ENCODE results near the gene SMARCD2.
"Not testable (repeated sequence)": the region's sequence is repeated elsewhere in the genome, so short reads cannot be mapped to it uniquely, and the experiment has no call there.

The SMARCD2 gene

DNA sequence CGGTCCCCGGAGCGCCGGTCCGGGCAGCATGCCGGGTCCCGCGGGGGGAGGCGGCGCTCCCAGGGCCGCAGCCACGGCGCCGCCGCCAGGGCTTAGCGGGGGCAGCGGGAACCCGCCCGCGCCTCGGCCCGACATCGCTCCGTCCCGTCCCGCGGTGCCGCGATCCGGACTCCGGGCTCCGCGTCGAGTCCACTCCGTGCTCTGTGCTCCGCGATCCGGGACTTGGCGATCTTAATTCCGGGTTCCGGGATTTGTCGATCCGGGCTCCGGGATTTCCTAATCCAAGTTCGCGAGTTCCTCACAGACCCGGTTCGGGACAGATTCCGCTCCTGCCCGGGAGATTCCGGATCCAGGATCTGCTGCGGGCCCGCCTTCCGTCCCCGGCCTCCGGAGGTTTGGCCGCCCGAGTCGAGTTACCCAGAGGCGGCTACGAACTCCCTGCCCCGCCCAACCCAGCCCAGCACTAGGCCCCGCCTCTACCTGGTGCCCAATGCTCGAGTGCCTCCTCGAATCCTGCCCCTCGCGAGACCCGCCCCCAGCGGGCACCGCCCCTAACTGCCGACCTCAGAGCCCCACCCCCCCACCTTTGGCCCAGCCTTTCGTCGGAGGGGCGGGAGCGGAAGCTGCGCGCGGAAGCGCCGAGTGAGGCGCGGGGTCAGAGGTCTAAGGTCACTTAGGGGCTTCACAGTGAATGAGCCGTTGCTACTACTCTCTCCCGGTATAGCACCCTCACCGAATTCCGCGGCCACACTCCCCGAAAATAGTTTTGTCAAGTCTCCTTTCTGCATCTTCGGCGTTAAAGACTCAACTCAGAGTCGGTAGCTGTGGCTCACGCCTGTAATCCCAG is at the start of gene SMARCD2:
TSS of gene SMARCD2 (minus strand) at position 146 of the 847 bp plus-strand sequence. CDS start at position 135, 11 bp downstream.
- peak; percentile 98 for DNase-seq
- in situ Hi-C loops (cut with HindIII; ENCODE audit: low pct_ligation_motif_present, low sequenced_read_pairs), result no loop called here
- TF ChIP-seq, protein P1, sequence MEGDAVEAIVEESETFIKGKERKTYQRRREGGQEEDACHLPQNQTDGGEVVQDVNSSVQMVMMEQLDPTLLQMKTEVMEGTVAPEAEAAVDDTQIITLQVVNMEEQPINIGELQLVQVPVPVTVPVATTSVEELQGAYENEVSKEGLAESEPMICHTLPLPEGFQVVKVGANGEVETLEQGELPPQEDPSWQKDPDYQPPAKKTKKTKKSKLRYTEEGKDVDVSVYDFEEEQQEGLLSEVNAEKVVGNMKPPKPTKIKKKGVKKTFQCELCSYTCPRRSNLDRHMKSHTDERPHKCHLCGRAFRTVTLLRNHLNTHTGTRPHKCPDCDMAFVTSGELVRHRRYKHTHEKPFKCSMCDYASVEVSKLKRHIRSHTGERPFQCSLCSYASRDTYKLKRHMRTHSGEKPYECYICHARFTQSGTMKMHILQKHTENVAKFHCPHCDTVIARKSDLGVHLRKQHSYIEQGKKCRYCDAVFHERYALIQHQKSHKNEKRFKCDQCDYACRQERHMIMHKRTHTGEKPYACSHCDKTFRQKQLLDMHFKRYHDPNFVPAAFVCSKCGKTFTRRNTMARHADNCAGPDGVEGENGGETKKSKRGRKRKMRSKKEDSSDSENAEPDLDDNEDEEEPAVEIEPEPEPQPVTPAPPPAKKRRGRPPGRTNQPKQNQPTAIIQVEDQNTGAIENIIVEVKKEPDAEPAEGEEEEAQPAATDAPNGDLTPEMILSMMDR (IDR thresholded peaks at IDR 0.05; ENCODE audit: low read depth, low read length, missing control alignments), result no peak
- Histone ChIP-seq H3K4me3 (ENCODE audit: low read depth, low read length) (peak within 1 kb of the TSS; percentile 84), H3K36me3 (replicated peaks) (no peaks in the 10 kb centered on the region), H3K27me3 (replicated peaks) (no peaks in the 10 kb centered on the region), H3K27ac (peak within 1 kb of the TSS; percentile 55)

DNA sequence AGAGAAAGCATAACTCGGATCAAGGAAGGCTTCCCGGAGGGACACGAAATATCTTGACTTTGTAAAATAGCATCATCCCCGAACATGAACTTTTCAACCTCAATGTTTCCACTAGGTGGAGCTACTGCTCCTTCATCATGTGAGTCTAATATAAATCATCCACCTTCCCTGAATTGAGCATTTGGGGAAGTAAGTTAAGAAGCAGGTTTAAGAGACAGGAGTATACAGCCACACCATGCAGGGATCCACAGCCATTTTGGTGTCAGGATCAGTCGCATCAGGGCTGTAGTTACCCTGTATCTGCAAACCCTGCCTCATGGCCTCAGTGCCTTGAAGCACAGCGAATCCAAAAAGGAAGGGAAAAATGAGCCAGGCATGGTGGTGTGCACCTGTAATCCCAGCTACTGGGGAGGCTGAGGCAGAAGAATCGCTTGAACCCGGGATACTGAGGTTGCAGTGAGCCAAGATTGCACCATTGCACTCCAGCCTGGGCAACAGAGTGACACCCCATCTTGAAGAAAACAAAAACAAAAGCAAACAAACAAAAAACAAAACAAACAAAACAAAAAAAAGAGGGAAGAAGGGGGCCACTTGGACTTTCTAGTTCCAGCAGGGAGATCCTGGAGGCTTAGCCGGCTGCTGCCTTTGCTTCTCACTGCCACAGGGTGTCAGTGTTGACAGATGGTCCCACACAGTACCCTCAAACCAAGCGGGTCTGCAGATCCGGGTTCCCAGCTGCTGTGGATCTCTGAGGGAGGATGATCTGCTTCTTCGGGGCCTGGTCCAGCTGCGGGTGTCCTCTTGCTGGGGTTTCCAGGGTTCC is 46.8 kb upstream of the SMARCD2 start:
- H3K36me3 ChIP-seq (replicated peaks); H3K4me3 ChIP-seq (ENCODE audit: low read depth, low read length); H3K27ac ChIP-seq; H3K27me3 ChIP-seq (replicated peaks); in situ Hi-C loops (cut with HindIII; ENCODE audit: low pct_ligation_motif_present, low sequenced_read_pairs): not testable (repeated sequence)
- TF ChIP-seq, protein P1 (IDR thresholded peaks at IDR 0.05; ENCODE audit: low read depth, low read length, missing control alignments), result peak; percentile 62
- DNase-seq, result peak; percentile 24

DNA sequence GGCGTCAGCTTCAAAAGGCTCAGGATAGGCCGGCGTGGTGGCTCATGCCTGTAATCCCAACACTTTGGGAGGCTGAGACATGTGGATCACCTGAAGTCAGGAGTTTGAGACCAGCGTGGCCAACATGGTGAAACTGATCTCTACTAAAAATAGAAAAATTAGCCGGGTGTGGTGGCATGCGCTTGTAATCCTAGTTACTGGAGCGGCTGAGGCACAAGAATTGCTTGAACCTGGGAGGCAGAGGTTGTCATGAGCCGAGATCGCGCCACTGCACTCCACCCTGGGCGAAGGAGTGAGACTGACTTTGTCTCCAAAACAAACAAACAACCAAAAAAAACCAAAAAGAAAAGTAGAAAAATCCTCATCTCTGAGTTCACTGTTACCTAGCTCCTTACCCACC is 42.6 kb upstream of the SMARCD2 start:
- H3K27ac ChIP-seq; in situ Hi-C loops (cut with HindIII; ENCODE audit: low pct_ligation_motif_present, low sequenced_read_pairs); H3K27me3 ChIP-seq (replicated peaks); DNase-seq; H3K4me3 ChIP-seq (ENCODE audit: low read depth, low read length); H3K36me3 ChIP-seq (replicated peaks): not testable (repeated sequence)

DNA sequence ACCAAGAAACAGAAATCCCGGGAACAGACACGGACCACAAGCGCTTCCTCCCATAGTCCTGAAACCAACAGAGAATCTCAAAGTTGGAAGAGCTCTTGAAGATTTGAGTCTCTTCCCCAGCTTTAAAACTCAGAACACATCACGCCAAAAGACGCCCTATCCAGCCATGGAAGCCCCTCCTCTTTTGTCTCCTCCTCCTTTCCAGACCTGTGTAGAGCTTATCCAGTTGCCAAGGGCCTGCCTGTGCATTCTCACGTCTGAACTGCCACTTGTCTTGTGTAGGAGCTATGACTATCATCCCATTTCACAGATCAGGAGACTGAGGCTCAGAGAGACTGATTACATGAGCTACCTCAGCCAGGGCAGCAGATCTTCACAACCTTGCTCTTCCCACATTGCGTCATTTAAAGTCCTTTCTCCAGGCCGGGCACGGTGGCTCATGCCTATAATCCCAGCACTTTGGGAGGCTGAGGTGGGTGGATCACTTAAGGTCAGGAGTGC is 40.2 kb upstream of the SMARCD2 start:
- H3K36me3 ChIP-seq (replicated peaks); H3K27me3 ChIP-seq (replicated peaks); in situ Hi-C loops (cut with HindIII; ENCODE audit: low pct_ligation_motif_present, low sequenced_read_pairs); H3K4me3 ChIP-seq (ENCODE audit: low read depth, low read length); DNase-seq; H3K27ac ChIP-seq: not testable (repeated sequence)

DNA sequence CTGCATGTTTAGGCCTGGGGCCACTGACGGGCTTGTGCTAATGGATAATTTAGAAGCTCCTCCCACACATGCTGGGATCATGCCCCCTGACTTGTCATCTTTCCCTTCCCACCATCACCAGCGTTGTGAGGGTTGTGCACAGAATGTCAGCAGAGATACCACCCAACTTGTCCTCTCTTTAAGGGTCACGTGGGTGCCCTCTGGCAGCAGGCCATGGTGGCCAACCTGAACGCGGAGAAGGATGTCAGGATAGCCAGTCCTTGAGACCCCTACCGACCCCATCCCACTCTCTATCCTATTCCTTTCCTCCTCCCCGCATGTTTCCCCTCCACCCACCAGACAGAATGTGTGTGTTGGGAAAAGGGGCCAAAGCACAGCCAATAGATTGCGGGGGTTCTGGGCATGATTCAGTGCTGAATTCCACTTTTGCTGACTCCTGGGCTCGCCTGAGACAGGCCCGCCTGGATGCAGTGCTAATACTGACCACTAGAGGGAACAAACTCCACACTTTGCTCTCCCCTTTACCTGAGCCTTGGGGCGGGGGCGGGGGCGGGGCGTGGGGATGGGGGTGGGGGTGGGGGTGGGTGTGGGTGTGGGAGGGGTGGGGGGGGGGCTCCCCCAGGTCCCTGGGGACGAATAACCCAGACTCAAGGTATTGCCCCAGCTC is 39.6 kb upstream of the SMARCD2 start, which contains the start of gene GH2:
TSS of gene GH2 (minus strand) at position 10 of the 667 bp plus-strand sequence. CDS start 143 bp downstream, outside the sequence.
- in situ Hi-C loops (cut with HindIII; ENCODE audit: low pct_ligation_motif_present, low sequenced_read_pairs), result no loop called here
- TF ChIP-seq, protein P1 (IDR thresholded peaks at IDR 0.05; ENCODE audit: low read depth, low read length, missing control alignments), result peak; percentile 79
- Histone ChIP-seq H3K36me3 (replicated peaks) (no peaks in the 10 kb centered on the region), H3K27ac (no peak within 1 kb of the TSS), H3K4me3 (ENCODE audit: low read depth, low read length) (no peak within 1 kb of the TSS), H3K27me3 (replicated peaks) (no peaks in the 10 kb centered on the region)
- peak; percentile 58 for DNase-seq

DNA sequence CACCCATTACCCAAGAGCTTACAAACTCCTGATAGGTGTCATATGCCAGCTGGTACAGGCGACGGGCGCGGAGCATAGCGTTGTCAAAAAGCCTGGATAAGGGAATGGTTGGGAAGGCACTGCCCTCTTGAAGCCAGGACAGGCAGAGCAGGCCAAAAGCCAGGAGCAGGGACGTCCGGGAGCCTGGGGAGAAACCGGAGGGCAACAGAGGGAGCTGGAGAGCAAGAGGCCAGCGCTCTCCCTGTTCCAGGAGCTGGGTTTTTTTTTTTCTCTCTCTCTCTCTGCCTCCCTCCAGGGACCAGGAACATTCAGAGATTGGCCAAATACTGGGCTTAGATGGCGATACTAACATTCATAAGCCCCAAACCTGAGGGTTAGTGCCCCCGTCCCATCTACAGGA is 38.9 kb upstream of the SMARCD2 start:
- in situ Hi-C loops (cut with HindIII; ENCODE audit: low pct_ligation_motif_present, low sequenced_read_pairs); H3K4me3 ChIP-seq (ENCODE audit: low read depth, low read length); H3K27me3 ChIP-seq (replicated peaks); H3K36me3 ChIP-seq (replicated peaks); H3K27ac ChIP-seq; DNase-seq: not testable (repeated sequence)
- TF ChIP-seq, protein P1 (IDR thresholded peaks at IDR 0.05; ENCODE audit: low read depth, low read length, missing control alignments), result peak; percentile 1
